GM21390 (cell line): ENCODE data around the gene CEACAM3.

Experiments used
- ATAC-seq: cut with Tn5 transposase; IDR thresholded peaks from one replicate; pipeline ENCODE4 v1.9.1; 2021; ENCODE audit not compliant: unreplicated experiment

CEACAM3 gene

DNA sequence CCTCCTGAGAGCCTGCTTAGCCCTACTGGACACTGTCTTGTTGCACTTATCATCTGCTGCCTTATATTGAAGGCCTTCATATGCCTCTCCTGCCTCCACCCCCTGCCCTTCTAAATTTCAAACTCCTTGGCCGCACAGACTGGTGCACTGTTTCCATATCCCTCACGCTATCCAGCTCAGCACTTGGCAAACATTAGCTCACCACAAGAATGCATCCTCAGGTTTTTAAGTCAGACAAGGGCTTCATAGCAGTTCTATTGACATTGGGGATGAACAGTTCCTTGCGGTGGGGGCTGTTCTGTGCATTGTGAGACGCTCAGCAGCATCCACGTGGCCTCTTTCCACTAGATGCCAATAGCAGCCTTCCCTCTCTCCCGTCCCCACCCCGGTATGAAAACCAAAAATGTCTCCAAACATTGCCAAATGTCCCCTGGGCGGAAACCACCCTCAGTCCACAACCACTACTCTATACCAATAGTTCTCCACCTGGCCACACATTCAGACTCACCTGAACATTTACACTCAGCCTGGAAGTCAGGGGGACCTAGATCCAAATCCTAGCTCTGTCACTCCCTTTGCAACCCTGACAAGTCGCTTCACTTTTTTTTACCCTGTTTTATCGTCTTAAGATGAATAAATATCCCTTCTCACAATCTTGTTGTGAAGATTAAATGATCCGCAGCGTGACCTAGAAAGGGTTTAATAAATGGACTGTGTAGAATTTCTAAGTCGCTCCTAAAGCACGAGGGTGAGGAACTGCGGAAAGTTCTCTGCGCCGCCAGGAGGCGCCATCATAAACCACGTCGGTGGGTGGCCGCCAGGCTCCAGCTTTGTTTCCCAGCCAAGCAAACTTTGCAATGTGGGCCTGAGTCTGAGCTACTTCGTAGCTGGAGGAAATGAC is 3.6 kb upstream of the CEACAM3 start:
- no peak for ATAC-seq

DNA sequence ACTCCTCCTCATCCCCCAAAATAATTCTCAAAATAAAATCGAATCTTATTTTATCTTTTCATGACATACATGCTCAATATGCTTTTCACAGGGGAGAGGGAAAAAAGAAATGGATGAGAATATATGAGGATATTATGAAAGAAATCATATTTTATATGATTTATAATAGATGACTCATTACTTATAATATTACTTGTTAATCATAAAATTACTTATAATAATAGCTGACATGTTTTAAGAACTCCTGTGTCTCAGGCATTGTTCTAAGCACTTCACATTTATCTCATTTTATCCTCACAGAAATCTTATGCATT is 3.0 kb upstream of the CEACAM3 start:
- no peak for ATAC-seq

DNA sequence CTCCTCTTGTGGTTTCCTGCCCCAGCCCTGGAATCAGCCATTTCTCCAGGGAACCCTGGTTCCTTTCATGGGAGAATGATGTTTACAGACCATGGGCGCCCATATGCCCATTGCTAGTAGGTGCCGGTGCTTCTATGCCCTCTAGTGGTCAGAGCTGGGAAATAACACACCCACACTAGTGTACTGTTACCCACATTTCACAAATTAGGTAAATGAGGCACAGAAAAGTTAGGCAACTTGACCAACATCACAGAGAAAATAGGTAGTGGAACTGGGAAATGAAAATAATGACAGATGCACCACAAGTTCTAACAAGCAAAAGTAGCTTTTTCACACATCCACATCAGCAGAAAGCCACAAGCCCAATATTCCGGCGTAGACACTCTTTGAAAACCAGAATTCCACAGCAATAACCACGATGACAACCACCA is 1.3 kb upstream of the CEACAM3 start:
- no peak for ATAC-seq

DNA sequence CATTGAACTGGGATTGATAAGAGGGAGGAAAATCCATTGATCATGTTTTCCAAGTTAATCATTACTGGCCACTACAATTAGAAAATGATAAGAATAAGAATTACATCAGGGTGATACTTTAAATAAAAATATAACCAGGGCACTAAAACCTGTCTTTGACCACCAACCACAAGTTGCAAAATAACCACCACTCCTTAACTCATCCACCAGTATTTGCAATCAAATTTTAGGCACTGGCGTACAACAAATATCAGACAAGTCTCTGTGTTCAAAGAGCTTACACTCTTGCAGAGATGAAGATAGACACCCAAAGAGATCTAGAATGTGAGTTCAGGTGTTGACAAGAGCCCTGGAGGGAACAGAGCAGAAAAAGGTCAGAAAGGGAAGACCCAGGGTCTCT is 514 bp downstream of the CEACAM3 start:
- ATAC-seq = no peak

DNA sequence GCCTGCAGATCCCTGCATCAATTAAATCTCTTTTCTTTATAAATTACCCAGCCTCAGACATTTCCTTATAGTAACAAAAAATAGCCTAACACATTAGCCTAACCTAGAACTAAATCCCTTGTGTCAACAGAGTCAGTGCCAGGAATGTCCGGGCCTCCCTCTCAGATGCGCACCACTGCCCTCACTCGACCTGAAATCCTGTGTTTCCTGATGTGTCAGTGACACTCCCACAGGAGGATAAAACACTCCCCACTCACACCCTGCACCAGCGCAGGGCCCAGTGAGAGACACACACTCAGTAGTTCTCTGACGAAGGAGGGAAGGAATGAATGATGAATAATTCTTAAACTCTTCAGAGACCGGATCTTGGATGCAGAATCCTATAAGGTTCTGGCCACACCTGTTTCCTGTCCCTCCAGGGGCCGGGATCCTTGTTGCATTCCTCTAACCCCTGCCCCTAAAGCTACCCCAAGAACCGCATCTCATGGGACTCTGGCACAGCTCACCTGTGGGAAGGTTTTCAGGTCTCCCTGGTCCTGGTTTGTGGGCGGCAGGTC is 3.1 kb downstream of the CEACAM3 start:
- no peak for ATAC-seq

DNA sequence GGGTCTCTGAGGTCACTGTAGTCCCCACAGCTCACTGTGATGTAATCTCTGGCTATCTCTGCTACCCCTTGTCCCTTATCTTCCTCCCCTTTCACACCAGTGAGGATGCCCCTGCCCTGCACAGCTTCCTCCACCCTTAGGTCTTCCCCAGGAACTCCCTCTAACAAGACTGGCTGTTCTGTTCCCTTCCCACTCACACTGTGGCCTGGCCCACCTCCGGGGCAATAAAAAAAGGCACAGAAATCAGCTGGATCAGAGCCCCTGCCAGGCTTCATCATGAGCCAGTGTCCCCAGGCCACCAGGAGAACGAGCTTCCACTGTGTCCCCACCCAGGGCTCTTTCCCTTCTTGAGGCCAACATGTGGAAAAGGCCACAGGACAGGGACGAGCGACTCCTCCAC is 4.6 kb downstream of the CEACAM3 start:
- no peak for ATAC-seq

DNA sequence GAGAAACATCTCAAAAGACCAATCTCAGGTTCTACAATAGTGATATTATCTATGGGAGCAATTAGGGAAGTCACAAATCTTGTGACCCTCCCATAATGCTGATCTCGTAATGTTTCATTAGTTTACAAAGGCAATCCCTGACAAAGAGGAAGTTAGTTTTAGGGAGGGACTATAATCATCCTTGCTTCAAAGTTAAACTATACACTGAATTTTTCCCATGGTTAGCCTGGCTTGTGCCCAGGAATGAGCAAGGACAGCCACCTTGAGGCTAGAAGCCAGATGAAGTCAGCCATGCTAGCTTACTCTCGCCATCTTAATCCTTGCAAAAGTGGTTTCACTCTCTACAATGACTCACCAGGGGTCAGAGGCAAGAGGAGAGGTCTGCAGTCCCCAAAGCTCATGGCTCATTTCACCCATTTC is 5.4 kb downstream of the CEACAM3 start:
- ATAC-seq = no peak

DNA sequence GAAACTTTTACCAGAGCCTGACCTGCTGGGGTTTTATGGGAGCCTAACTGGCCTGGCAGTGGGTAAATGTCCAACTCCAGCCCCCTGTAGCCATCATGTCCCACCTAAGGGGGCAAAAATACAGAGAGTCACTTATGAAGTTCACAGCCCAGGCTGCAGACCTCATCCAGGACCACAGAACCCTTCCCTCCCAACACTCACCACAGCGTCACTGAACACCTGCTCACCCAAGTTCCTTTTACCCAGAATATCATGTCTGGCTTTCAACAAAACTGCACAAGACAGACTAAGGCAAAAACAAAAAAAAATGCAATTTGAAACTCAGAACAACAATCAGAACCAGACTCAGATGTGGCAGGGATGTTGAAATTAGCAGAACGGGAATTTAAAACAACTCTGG is 6.4 kb downstream of the CEACAM3 start:
- no peak for ATAC-seq

DNA sequence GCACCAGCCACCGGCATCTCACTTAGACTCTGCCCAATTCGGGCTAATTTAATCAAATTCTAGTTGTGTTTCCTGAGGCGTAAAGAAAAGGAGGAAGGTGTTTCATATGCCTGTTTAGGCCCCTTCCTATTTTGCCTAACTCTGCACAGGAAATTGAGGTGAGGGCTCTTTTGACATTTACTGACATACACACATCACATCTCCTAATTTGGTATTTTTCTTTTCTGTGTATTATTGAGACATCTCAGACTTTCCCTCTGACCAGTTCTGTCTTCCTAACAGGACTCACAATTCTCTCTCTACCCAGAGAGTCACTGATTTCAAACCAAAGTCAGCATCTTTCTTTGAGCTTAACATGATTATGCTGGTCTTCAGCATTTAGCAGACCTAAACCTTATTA is 7.9 kb downstream of the CEACAM3 start:
- ATAC-seq = no peak

DNA sequence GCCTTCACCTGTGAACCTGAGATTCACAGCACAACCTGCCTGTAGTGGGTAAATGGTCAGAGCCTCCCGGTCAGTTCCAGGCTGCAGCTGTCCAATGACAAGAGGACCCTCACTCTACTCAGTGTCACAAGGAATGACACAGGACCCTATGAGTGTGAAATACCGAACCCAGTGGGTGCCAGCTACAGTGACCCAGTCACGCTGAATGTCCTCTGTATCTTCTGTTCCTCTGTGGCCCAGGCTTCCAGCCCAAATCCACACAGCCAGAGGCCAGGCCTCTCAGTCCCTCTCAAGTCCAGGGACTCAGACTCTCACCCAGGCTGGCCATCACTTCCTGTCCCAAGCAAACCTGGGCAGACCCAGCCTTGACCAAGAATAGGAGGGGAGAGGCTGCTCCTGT is 10.8 kb downstream of the CEACAM3 start:
- ATAC-seq = no peak

DNA sequence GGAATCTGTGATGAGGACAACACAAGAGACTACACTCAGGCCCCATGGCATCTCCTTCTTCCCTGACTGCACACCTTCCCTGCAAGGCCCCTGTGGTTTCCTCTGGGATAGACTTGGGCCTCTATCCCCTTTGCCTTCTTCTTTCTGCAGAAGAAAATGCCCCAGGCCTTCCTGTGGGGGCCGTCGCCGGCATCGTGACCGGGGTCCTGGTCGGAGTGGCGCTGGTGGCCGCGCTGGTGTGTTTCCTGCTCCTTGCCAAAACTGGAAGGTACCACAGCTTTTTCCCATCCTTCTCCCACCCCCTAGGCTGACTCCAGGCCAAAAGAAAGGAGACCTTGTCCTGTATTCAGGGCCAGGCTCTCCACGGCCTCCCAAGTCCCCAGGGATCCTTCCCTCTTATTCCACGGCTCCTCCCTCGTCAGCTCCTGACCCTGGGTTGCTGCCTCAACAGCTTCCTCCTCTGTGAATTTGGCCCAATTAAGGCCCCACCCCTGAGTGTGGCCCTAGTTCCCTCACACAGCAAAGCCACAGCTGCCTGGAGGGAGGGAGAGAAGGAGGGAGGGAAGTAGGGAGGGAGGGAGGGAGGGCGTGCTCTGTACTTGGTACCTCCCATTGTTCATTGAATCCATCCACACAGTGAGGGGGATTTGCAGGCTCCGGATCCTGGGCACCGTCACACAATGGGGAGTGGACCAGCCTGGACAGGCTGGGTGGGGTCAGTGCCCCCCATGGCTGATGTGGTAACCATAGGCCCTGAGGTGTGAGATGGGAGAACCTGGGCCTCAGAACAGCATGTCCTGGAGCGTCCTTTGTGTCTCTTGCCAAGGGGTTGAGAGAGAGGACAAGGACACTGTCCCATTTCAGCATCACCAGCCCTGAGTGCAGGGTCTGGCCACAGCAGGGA is 12.5 kb downstream of the CEACAM3 start:
- no peak for ATAC-seq

DNA sequence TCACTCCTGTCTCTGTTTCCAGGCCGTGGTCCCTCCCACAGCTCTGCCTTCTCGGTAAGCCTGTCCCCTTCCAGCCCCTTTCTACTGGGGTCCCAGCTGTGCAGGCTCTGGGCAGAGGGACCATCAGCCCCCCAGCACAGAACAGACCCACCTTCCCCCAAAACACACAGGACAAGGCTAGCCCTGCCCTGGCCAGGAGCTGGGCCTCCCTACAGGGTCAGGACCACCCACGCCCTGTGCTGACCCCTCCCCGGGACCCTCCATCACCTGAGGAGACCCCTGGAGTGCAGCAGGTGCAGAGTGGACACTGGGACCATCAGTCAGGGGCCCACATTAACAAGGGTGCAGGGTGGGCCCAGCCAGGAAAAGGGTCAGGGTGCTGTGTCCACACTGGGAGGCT is 13.9 kb downstream of the CEACAM3 start:
- ATAC-seq = no peak

DNA sequence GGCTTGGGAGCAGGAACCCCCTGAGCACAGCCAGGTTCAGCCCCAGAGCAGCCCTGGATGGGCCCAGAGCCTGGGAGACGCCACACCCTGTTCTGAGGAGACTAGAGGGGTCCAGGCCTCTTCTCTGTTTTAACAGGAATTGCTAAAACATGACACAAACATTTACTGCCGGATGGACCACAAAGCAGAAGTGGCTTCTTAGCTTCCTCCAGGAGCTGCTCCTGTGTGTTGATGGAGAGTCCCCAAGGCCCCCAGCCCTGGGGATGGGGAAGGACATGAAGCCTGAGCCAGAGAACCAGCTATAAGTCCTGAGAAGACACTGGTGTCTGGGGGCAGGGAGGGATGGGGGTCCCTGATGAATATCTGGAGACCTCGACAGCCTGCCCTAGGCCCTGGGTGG is 14.6 kb downstream of the CEACAM3 start:
- ATAC-seq = no peak

DNA sequence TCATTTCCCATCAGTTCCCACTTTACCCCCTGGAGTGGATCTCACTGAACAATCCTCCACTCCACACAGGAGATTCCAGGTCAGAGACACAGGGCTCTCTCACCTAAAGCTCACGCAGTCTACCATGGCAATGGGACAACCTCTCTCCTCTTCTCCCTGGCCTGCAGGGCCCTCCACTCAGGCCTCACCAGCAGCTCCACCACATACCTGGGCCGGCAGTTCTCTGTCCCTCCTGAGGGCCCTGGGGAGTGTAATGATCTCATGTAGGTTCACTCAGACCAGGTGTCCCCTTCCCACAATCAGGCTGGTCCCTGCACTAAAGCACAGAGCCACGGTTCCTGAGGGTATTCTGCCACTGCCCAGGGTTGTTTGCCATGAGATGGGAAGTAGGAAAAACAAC is 15.6 kb downstream of the CEACAM3 start:
- ATAC-seq = no peak

DNA sequence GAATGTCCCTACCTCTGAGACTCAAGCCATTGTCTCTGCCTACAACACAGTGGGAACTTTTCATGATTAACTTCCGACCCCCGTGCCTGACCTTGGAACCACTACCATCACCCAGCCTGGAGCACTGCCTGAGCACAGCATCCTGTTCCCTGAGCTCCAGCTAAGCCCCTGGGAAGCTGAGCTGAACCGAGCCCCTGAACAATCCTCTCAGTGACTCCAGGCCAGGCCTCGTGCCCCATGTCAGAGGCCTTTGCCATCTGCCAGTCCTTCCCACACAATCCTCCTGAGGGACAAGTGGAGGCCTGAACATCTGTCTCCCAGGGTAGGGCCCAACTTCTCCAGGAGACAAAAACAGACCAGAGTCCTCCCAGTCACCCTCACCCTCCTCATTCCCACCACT is 17.5 kb downstream of the CEACAM3 start:
- ATAC-seq = no peak

DNA sequence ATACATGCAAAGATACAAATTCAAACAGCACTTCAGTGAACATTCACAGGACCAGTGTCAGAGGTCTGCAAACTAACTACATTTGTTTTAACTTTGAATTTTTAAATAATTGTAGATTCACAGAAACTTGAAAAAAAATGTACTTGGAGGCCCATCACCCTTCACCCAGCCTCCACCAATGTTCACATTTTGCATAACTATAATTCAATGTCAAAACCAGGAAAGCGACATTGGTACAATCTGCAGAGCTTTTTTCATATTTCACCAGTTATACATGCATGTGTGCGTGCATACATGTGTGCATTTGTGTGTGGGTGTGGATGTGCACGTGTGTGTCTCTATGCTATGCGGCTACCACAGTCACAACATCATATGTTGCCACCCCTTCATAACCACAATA is 18.9 kb downstream of the CEACAM3 start:
- no peak for ATAC-seq

DNA sequence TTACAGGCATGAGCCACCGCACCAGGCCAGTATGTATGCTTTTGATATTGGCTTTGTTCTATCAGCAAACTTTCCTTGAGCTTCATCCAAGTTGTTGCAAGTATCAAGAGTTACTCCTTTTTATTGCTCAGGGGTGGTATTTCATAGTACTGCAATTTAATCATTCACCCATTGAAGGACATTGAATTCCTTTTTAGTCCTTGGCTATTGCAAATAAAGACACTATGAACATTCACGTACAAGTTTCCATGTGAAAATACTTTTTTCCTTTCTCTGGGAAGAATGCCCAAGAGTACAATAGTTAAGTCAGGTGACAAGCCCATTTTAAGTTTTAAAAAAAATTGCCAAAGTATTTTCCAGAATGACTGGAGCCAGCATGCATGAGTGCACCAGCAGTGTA is 20.4 kb downstream of the CEACAM3 start:
- ATAC-seq = no peak

DNA sequence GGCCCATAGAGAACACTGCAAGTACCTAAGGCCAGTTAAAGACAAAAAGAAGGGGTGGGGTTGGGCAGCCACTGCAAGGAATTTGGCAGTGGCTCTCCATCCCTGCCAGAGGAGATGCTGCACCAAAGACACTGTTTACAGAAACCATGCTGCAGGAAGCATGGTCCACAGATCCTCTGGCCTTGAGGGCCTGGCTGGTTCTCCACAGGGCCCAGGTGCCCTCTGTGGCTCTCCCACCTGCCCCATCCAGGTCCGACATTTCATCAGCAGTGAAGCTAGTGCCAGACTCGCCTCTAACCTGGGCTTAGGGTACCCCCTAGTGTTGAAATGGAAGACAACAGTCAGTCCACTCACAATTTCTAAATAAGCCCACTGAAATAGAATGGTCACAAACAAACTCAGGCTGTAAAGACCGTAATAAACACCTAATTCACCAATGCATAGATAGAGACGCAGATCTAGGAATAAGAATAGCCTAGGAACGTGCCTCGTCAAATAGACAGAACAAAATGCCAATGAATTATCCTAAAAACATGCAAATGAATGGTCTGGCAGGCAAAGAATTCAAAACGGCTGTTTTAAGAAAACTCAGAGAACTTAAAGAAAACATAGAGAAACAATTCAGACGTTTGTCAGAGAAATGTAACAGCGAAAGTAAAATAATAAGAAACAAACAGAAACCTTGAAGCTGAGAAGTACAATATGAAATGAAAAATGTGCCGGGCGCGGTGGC is 24.8 kb downstream of the CEACAM3 start:
- no peak for ATAC-seq

DNA sequence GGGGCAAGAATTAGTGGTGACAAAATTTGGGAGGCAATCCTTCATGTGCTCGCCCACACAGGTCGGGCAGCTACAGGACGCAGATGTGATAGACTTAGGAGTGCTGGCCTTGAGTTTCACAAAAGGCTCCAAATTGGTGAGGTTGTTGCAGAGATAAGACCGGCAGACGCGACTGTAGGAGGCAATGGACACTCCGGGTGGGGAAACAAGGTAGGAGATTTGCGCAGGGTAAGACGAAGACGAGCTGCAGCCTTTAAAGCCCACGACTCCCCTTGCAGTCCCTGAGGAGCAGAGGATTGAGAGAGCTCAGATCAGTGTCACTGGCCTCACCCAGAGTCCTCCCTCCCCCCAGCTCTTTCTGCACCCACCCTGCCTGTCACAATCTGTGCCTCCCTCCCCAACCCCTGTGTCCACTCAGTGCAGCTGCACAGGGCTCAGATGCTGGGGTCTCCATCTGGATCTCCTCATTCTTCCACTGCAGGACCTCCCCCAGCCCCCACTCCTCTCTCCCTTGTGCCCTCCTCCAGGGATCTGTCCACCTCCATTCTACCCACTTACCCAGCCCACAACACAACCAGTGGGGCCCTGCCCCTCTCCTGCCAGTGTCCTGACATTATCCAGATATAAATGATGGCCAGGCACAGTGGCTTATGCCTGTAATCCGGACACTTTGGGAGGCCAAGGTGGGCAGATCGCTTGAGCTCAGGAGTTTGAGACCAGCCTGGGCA is 41.8 kb downstream of the CEACAM3 start:
- ATAC-seq = no peak

DNA sequence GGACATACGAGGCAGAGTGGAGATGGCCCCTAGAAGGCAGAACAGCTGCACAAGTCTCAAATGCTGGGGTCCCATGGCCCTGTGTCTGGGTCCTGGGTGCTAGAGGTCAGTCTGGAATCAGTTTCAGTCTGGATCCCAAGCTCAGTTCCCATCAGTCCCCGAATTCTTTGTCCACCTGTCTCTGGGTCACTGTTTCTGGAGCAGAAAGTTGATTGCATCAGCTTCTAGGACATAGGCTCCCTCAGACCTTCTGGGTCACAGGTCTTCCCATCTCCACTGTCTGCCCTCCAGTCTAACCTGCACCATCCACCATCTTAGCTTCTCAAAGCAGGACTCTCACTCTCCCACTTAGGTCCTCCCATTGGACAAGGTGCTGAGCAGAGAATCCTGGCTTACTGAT is 42.8 kb downstream of the CEACAM3 start:
- no peak for ATAC-seq

DNA sequence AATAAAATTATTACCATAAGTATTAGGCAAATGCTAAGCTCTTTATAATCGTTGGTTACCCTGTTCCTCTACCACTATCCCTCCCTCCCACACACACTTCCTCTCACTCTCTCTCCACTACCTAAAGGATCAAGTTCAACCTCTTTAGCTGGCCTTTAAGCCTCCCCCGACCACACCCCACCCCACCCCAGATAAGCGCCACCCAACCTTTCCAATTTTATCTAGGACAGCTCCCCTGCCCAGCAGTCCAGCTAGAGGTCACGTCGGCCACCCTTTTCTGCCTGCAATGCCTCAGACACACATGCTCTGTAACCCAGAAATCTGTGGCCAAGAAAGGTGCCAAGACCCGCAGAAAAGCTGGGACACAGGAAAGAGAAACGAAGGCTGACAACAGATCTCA is 47.0 kb downstream of the CEACAM3 start:
- no peak for ATAC-seq
